NCI-H1105 (cell line): ENCODE results near the gene FBXL19.

Experiments
- DNase-seq: peaks from one replicate; lab custom pipeline; 2025; lab: John Stamatoyannopoulos, UW

Gene FBXL19

GRCh38 chr16:30894540-30895368, 28.6 kb upstream of the FBXL19 start:
- no peak for DNase-seq

DNA sequence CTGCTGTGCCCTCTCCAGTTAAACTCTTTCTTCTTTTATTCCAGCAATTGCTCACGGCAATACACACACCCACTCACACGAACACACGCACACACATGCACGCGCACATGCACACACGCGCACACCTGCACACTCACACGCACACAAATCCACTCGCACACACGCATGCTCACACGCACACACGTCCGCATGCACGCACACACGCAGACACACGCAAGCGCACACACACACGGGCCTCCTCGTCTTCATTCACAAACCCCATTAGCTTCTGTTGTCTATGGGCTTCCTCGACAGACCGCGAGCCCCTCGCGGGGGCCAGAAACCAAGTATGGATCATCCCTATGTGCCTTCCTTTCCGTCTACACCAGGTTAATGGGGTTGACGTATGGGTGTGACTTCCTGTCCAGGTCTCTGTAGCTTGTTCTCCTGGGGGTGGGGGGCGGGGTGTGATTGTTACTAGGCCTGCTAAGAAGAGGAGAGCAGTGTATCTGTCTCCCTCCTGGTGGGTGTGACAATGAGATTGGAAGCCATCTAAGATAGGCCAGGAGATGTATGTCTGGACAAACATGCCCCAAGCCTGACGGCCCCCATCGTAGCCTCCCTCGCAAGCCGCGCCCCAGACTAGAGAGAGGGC, 27.6 kb upstream of the FBXL19 start:
- no peak for DNase-seq

DNA sequence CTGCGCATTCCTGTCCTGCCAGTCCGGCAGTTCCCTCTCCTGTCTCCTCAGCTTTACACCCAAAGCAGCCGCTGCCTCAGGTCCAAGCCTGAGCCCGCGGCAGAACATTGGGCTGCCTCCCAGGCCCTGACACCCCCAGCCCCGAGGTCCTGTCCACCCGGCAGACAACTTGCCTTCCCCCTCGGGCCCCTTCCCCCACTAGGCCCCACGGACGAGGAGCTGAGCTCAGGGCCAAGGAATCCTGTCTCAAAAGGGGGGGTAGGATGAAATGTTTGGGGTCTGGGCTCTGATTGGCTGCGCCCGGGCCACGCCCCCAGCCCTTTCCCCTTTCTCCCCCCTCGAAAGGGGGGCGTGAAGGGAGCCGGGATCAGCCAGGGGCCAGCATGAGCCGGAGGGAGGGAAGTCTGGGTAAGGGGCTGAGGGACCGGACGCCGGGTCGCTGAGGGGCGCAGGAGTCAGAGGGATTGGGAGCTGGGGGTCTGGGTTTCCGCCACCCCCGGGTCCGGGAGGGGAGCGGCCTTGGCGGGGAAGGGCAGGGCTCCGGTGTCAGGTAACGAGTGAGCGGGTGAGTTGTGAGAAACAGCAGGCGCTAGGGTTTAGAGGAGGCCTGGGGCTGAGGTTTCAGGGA, 27.0 kb upstream of the FBXL19 start, which contains the start of gene CTF1:
Gene CTF1, plus strand, starts transcription at position 354 of the 628 bp plus-strand sequence. Its CDS starts 30 bp downstream, at position 384.
- DNase-seq: no peak

DNA sequence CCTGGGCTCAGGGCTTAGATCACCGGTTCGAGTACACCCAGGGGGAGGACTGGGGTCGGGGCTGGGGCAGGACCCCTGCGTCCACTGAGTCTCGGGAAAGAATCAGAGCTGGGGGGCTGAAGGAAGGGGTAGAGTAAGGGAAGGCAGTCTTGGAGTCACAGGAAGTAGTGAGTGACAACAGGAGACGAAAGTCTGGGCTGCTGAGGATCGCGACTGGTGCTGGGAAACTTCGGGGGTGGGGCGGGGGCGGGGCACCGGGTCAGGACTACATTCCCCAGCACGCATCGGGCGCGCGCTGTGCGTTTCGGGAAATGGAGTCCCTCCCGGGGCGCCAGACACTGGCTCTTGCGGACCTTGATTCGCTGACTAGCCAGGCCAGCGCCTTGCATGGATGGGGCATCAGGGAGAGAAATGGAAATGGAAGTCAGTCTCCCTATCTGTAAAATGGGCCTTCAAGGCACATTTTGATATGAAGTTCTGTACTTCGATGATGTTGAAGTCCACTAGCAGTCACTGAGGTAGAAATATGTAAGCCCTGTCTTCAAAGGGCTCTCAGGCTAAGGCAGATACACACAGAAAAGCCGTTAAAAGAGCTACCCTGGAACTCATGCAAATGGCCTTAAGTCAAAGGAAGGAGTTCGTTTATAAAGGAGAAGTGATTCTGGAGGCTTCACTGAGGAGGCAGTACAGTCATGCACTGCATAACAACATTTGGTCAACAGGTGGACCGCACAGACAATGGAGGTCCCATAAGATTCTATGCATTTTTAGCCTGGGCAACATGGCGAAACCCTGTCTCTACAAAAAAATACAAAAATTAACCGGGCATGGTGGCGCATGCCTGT, 26.3 kb upstream of the FBXL19 start:
- DNase-seq: peak; percentile 80

DNA sequence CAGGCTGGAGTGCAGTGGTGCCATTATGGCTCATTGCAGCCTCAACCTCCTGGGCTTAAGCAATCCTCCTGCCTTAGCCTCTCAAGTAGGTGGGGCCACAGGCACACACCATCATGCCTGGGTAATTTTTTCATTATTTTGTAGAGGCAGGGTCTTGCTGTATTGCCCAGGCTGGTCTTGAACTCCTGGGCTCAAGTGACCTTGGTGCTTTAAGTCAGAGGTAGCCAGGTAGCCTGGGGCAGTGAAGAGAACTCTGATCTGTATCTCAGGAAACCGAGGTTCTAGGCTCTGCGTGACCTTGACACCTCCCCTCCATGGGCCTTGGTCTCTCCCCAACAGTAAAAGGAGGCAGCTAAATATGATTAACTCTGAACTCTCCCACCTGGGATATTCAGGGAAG, 23.6 kb upstream of the FBXL19 start:
- DNase-seq: no peak

- DNase-seq: no peak
These were observed 22.8 kb upstream of the FBXL19 start for GRCh38 chr16:30900588-30900987.

GRCh38 chr16:30901201-30902028, 22.0 kb upstream of the FBXL19 start:
- no peak for DNase-seq

DNA sequence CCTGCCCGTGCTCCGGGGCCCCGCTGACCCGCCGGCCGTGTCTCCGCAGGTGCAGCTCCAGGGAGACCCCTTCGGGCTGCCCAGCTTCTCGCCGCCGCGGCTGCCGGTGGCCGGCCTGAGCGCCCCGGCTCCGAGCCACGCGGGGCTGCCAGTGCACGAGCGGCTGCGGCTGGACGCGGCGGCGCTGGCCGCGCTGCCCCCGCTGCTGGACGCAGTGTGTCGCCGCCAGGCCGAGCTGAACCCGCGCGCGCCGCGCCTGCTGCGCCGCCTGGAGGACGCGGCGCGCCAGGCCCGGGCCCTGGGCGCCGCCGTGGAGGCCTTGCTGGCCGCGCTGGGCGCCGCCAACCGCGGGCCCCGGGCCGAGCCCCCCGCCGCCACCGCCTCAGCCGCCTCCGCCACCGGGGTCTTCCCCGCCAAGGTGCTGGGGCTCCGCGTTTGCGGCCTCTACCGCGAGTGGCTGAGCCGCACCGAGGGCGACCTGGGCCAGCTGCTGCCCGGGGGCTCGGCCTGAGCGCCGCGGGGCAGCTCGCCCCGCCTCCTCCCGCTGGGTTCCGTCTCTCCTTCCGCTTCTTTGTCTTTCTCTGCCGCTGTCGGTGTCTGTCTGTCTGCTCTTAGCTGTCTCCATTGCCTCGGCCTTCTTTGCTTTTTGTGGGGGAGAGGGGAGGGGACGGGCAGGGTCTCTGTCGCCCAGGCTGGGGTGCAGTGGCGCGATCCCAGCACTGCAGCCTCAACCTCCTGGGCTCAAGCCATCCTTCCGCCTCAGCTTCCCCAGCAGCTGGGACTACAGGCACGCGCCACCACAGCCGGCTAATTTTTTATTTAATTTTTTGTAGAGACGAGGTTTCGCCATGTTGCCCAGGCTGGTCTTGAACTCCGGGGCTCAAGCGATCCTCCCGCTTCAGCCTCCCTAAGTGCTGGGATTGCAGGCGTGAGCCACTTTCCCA, 21.1 kb upstream of the FBXL19 start:
- no peak for DNase-seq

GRCh38 chr16:30903002-30903401, 20.4 kb upstream of the FBXL19 start:
- DNase-seq: no peak

DNA sequence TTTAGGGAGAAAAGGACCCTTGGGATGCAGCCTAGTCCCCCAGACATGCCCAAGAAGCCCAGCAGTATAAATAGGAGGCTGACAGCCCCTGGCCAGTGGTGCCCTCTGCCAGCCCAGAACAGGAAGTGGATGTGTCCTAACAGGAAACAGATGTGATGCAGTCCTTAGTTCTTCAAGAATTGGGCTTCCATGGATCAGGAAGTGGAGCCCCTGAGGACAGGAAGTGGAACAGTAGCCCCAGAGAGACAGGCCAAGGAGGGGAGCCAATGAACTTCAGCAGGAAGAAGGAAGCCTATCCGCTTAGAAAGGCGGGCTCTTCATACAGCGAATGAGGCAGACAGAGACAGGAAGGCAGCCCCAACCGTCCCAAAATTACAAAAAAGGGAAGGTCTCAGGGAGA, 19.8 kb upstream of the FBXL19 start:
- no peak for DNase-seq

- no peak for DNase-seq
These were observed 19.1 kb upstream of the FBXL19 start for GRCh38 chr16:30904114-30904780.

DNA sequence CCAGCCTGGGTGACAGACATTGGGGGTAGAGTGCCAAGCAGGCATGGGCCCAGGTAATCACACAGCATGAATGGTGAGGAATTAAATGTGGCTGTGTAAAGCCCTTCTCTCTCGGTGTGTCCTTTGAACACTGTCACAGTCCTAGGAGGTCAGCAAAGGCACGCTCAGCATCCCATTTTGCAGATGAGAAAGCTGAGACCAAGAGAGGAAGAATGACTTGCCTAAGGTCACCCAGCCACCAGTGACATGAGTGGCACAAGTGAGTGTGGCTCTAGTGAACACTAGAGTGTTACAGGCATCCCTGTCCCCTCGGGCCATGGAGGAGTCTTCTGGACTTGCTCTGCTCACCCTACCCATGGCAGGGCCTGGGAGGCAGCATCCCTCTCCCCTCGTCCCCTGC, 16.3 kb upstream of the FBXL19 start:
- DNase-seq: no peak

DNA sequence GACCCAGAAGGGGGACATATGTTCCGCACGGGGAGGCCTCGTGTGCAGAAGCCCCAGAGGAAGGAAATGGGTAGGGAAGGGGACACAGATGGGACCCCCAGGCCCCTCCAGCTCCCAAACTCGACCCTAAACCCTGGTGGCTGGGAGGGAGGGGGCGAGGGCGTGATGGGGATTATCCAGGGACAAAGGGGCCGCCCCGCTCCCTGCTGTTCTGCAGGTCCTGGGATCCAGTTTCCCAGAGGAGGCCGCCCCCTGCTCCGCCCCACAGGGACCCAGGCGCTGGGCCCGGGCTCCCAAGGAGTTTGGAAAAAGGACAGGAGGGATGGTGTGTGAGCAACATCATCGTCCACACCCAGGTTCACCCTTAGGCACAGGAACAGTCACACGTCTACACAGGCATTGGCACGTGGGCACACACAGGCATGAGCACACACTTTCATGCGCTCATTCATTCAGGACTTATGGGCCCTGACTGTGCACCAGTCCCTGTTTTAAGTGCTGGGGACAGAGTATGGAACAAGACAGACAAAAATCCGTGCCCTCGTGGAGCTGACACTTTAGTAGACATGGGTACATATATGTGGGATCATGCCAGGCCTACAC, 12.8 kb upstream of the FBXL19 start:
- no peak for DNase-seq

DNA sequence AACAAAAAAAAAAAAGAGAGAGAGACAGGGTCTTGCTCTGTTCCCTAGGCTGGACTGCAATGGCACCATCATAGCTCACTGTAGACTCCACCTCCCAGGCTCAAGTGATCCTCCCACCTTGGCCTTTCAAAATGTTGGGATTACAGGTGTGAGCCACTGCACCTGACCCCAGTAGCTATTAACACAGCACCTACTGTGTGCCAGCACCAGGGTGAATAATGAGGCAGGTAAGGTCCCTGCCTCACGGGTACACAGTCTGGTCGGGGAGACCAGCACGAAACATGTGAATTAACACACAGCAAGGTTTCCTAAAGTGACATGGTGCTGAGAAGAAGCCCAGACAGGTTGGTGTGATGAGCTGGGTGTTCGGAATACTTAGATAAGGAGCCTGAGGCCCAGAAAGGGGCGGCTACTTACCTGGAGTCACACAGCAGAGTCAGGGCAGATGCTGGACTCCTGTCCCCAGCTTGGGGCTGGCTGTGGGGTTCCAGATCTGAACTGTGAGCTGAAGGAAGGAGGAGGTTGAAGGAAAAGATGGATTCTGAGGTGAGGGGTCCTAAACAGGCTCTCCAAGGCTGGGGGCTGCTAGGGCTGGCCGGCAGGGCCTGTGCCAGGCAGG, 10.5 kb upstream of the FBXL19 start:
- DNase-seq: no peak

DNA sequence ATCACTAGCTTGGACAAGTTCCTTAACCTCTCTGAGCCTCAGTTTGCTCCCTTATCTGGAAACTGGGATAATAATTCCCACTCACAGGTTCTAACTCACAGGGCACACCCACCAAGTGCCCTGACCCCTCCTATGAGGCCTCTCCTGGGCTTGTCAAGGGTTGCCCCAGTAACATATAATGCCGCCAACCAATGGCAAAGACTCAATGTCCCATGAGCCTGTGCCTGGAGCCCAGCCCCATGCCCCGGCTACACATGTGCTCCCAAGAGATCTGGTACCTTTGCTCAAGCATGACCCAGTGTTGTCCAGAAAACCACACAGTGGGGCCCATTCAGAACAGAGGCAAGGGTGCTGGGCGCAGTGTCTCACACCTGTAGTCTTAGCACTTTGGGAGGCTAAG, 8.5 kb upstream of the FBXL19 start:
- DNase-seq: no peak

DNA sequence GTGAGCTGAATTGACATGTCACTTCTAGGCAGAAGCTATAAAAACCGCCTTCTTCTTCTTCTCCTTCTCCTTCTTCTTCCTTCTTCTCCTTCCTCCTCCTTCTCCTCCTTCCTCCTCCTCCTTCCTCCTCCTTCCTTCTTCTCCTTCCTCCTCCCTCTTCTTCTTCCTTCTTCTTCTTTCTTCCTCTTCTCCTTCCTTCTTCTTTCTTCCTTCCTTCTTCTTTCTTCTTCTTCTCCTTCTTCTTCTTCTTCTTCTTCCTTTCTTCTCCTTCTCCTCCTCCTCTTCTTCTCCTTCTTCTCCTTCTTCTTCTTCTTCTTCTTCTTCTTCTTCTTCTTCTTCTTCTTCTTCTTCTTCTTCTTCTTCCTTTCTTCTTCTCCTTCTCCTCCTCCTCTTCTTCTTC, 4.8 kb upstream of the FBXL19 start:
- DNase-seq: no peak

- no peak for DNase-seq
These were observed 2.5 kb upstream of the FBXL19 start for GRCh38 chr16:30920891-30921290.

GRCh38 chr16:30921459-30921747, 2.0 kb upstream of the FBXL19 start:
- no peak for DNase-seq
